Measurements from ENCODE around the gene BRS3. TPM values are rescaled to one million over a fixed set of nuclear protein-coding genes. Genes with fewer than 3 reads are reported as not detected.
"Not testable (repeated sequence)": the region's sequence is repeated elsewhere in the genome, so short reads cannot be mapped to it uniquely, and the experiment has no call there.

The BRS3 gene
- total RNA-seq: not detected

- WGBS, 2 donors: 36 to 50% methylated on average over 3 to 4 of the region's 4 CpGs
- no peaks in the 10 kb centered on the region for H3K36me3 ChIP-seq
- H3K4me1 ChIP-seq: no peaks in the 10 kb centered on the region
- H3K4me3 ChIP-seq: no peak within 1 kb of the TSS
- intact Hi-C loops (cut with DNase I): no loop called here
- no peaks in the 10 kb centered on the region for H3K9me3 ChIP-seq
- H3K27ac ChIP-seq: no peak within 1 kb of the TSS
- peaks cover 0 to 28% (median 5%) of the 10 kb centered on the region in 4 donors for H3K27me3 ChIP-seq
- TF ChIP-seq CTCF (IDR thresholded peaks at IDR 0.05) (no peak), POLR2A (IDR thresholded peaks at IDR 0.05) (no peak)
- DNase-seq: no peak
These were observed at the start of gene BRS3 for GRCh38 chrX:136487647-136488046. BRS3 (plus strand) TSS chrX:136487947; CDS start chrX:136488115, 168 bp downstream.

GRCh38 chrX:136438192-136438591 lies 49.6 kb upstream of the BRS3 start:
- Histone ChIP-seq H3K36me3 (no peaks in the 10 kb centered on the region), H3K27ac (no peak overlapping the region), H3K4me1 (no peaks in the 10 kb centered on the region), H3K4me3 (no peak overlapping the region), H3K27me3 (no peaks in the 10 kb centered on the region), H3K9me3 (no peaks in the 10 kb centered on the region)
- intact Hi-C loops (cut with DNase I): no loop called here
- TF ChIP-seq POLR2A (IDR thresholded peaks at IDR 0.05) (no peak), CTCF (IDR thresholded peaks at IDR 0.05) (no peak)
- WGBS, 2 donors: 75 to 76% methylated on average over 3 of the region's 3 CpGs
- no peak for DNase-seq

GRCh38 chrX:136445674-136446073 lies 42.1 kb upstream of the BRS3 start:
- 91% methylated on average over 4 of the region's 18 CpGs; no CpG with 5 or more reads in 1 of the 2 donors for whole genome bisulfite sequencing, 2 donors
- H3K27me3 ChIP-seq; intact Hi-C loops (cut with DNase I); H3K27ac ChIP-seq; DNase-seq; H3K4me1 ChIP-seq; H3K36me3 ChIP-seq; H3K4me3 ChIP-seq; H3K9me3 ChIP-seq: not testable (repeated sequence)

GRCh38 chrX:136446208-136446607 lies 41.5 kb upstream of the BRS3 start:
- no peak for DNase-seq
- 95 to 97% methylated on average over 6 of the region's 6 CpGs for whole genome bisulfite sequencing, 2 donors
- intact Hi-C loops (cut with DNase I): no loop called here

GRCh38 chrX:136447308-136447707 lies 40.4 kb upstream of the BRS3 start:
- no peak for DNase-seq
- 71 to 83% methylated on average over 2 of the region's 2 CpGs for WGBS, 2 donors

More at GRCh38 chrX:136446208-136446607, 41.5 kb upstream of the BRS3 start:
- no peaks in the 10 kb centered on the region for H3K4me1 ChIP-seq
- H3K27ac ChIP-seq: no peak overlapping the region
- no peaks in the 10 kb centered on the region for H3K36me3 ChIP-seq
- no peaks in the 10 kb centered on the region for H3K9me3 ChIP-seq
- H3K27me3 ChIP-seq: no peaks in the 10 kb centered on the region
- no peak overlapping the region for H3K4me3 ChIP-seq
- no peak for TF ChIP-seq POLR2A (IDR thresholded peaks at IDR 0.05)
- no peak for TF ChIP-seq CTCF (IDR thresholded peaks at IDR 0.05)

More at GRCh38 chrX:136447308-136447707, 40.4 kb upstream of the BRS3 start:
- TF ChIP-seq POLR2A (IDR thresholded peaks at IDR 0.05) (no peak), CTCF (IDR thresholded peaks at IDR 0.05) (no peak)
- intact Hi-C loops (cut with DNase I): no loop called here
- Histone ChIP-seq H3K27me3 (no peaks in the 10 kb centered on the region), H3K27ac (no peak overlapping the region), H3K36me3 (no peaks in the 10 kb centered on the region), H3K4me1 (no peaks in the 10 kb centered on the region), H3K4me3 (no peak overlapping the region), H3K9me3 (no peaks in the 10 kb centered on the region)
